SK-N-SH (cell line): Measurements from ENCODE around the gene RAMP3. TPM values are rescaled to one million over a fixed set of nuclear protein-coding genes. Genes with fewer than 3 reads are reported as not detected.

Source experiments
- CTCF ChIA-PET: fragments of 300-600, 350-600 bp; formaldehyde crosslinking; extraction: SDS; loops from one replicate; lab custom pipeline; 2021; lab: Yijun Ruan, JAX
- POLR2A ChIA-PET: fragments of 350-600 bp; sonication (Branson Sonifier 250); formaldehyde crosslinking; extraction: SDS; loops from one replicate; lab custom pipeline; 2020; ENCODE audit warnings: antibody characterized with exemption, inconsistent platforms; lab: Yijun Ruan, JAX
- DNase-seq: peaks from one replicate; pipeline ENCODE4 v3.0.0; 2012
- H2AFZ ChIP-seq: fragments of 200-600 bp; sonication (generic); 2 replicates; pipeline ENCODE4 v1.8.1; 2016; ENCODE audit warnings: antibody characterized with exemption, mild to moderate bottlenecking, low read depth
- H3F3A ChIP-seq: fragments of 200-600 bp; sonication (generic); replicated peaks from 2 replicates; pipeline ENCODE3; 2016; ENCODE audit warnings: antibody characterized with exemption, mild to moderate bottlenecking; ENCODE audit not compliant: insufficient read depth
- H3K27ac ChIP-seq, 2 experiments: fragments of 200-500 bp in 1 of 2; fragments of 200-600 bp in 1 of 2; sonication (Bioruptor generic) in 1 of 2; sonication (generic), shearing (Covaris generic) in 1 of 2; 2 replicates each; pipeline versions ENCODE4 v1.5.1 to v1.6.1; 2014 to 2016; ENCODE audit warnings: low read depth in 2 of 2, inconsistent platforms in 1 of 2, low read length in 1 of 2, mild to moderate bottlenecking in 1 of 2, mixed read lengths in 1 of 2
- H3K27me3 ChIP-seq: fragments of 200-600 bp; sonication (generic), shearing (Covaris generic); 2 replicates; pipeline ENCODE4 v1.6.1; 2016; ENCODE audit warnings: mixed run types; ENCODE audit not compliant: insufficient read depth
- H3K36me3 ChIP-seq, 2 experiments: fragments of 200-500 bp in 1 of 2; fragments of 200-600 bp in 1 of 2; sonication (Bioruptor generic) in 1 of 2; sonication (generic) in 1 of 2; replicated peaks in 1 of 2; 2 replicates each; pipeline versions ENCODE3 to v1.5.1; 2014 to 2016; ENCODE audit warnings: low read length in 1 of 2, mild to moderate bottlenecking in 1 of 2; ENCODE audit not compliant: insufficient read depth in 2 of 2, control insufficient read depth in 1 of 2
- H3K4me1 ChIP-seq, 2 experiments: fragments of 200-500 bp in 1 of 2; fragments of 200-600 bp in 1 of 2; sonication (Bioruptor generic) in 1 of 2; sonication (generic), shearing (Covaris generic) in 1 of 2; 2 replicates each; pipeline versions ENCODE4 v1.5.1 to v1.6.1; 2014 to 2016; ENCODE audit warnings: low read depth in 1 of 2, low read length in 1 of 2, mixed run types in 1 of 2; ENCODE audit not compliant: insufficient read depth in 2 of 2, control insufficient read depth in 1 of 2
- H3K4me2 ChIP-seq: fragments of 200-600 bp; sonication (generic), shearing (Covaris generic); 2 replicates; pipeline ENCODE4 v1.6.1; 2017; ENCODE audit warnings: mixed run types
- H3K4me3 ChIP-seq, 2 experiments: fragments of 200-500 bp in 1 of 2; fragments of 200-600 bp in 1 of 2; sonication (Bioruptor generic) in 1 of 2; sonication (generic), shearing (Covaris generic) in 1 of 2; 2 replicates each; pipeline versions ENCODE4 v1.5.1 to v1.8.1; 2014 to 2016; ENCODE audit warnings: low read depth in 2 of 2, inconsistent platforms in 1 of 2, low read length in 1 of 2, mild to moderate bottlenecking in 1 of 2, mixed read lengths in 1 of 2, moderate library complexity in 1 of 2
- H3K79me2 ChIP-seq: fragments of 200-600 bp; sonication (generic); 2 replicates; pipeline ENCODE4 v1.8.1; 2017; ENCODE audit warnings: mild to moderate bottlenecking; ENCODE audit not compliant: insufficient read depth
- H3K9ac ChIP-seq: fragments of 200-600 bp; sonication (generic); 2 replicates; pipeline ENCODE4 v1.6.1; 2017; ENCODE audit warnings: mixed run types
- H3K9me2 ChIP-seq: fragments of 200-600 bp; sonication (generic); 2 replicates; pipeline ENCODE4 v1.6.1; 2017; ENCODE audit warnings: mixed run types
- H3K9me3 ChIP-seq: fragments of 200-600 bp; sonication (generic); 2 replicates; pipeline ENCODE4 v1.6.1; 2017; ENCODE audit warnings: mixed run types, mild to moderate bottlenecking, moderate library complexity
- H4K20me1 ChIP-seq: fragments of 200-600 bp; sonication (generic); 2 replicates; pipeline ENCODE4 v1.6.1; 2017; ENCODE audit warnings: mild to moderate bottlenecking, mixed run types; ENCODE audit not compliant: insufficient read depth
- ELF1 ChIP-seq: IDR thresholded peaks from 2 replicates; pipeline ENCODE4 v1.4.0; 2012
- EP300 ChIP-seq, 2 experiments: IDR thresholded peaks; 2 replicates each; pipeline versions ENCODE4 v1.4.0 to v1.6.1; 2012; ENCODE audit warnings: borderline replicate concordance in 1 of 2, low read depth in 1 of 2, low read length in 1 of 2
- EZH2phosphoT487 ChIP-seq: fragments of 200-600 bp; sonication (generic); IDR thresholded peaks from 2 replicates; pipeline ENCODE4 v1.6.1; 2017; ENCODE audit warnings: low read depth, mixed run types, mild to moderate bottlenecking, antibody characterized with exemption, moderate library complexity, borderline replicate concordance
- FOSL2 ChIP-seq: IDR thresholded peaks from 2 replicates; pipeline ENCODE4 v1.4.0; 2012; ENCODE audit warnings: low read depth, mild to moderate bottlenecking, moderate library complexity, borderline replicate concordance
- FOXM1 ChIP-seq: IDR thresholded peaks from 2 replicates; pipeline ENCODE4 v1.4.0; 2012; ENCODE audit warnings: low read depth, mild to moderate bottlenecking
- GATA2 ChIP-seq: sonication (generic); formaldehyde crosslinking; IDR thresholded peaks from 2 replicates; pipeline ENCODE4 v1.5.0; 2020; ENCODE audit warnings: mild to moderate bottlenecking, missing genetic modification reagents
- JUND ChIP-seq: IDR thresholded peaks from 2 replicates; pipeline ENCODE4 v1.4.0; 2012
- MEF2A ChIP-seq: IDR thresholded peaks from 2 replicates; pipeline ENCODE4 v1.4.0; 2012; ENCODE audit warnings: low read depth, borderline replicate concordance
- NFIC ChIP-seq: IDR thresholded peaks from 2 replicates; pipeline ENCODE4 v1.4.0; 2012; ENCODE audit warnings: borderline replicate concordance
- POLR2AphosphoS5 ChIP-seq: IDR thresholded peaks from 2 replicates; pipeline ENCODE4 v1.6.1; 2012; ENCODE audit warnings: low read depth, low read length
- RFX5 ChIP-seq: IDR thresholded peaks from 2 replicates; pipeline ENCODE4 v1.6.1; 2012; ENCODE audit warnings: mild to moderate bottlenecking, improper control_type of control experiment, low read length
- RXRA ChIP-seq: IDR thresholded peaks from 2 replicates; pipeline ENCODE4 v1.4.0; 2012; ENCODE audit warnings: low read depth, mild to moderate bottlenecking, borderline replicate concordance
- SIN3A ChIP-seq: IDR thresholded peaks from 2 replicates; pipeline ENCODE4 v1.6.1; 2012; ENCODE audit warnings: low read depth, mild to moderate bottlenecking, low read length, moderate library complexity, borderline replicate concordance
- SMC3 ChIP-seq: IDR thresholded peaks from 2 replicates; pipeline ENCODE4 v1.6.1; 2012; ENCODE audit warnings: low read depth, low read length, improper control_type of control experiment
- YY1 ChIP-seq: IDR thresholded peaks from 2 replicates; pipeline ENCODE4 v1.4.0; 2012; ENCODE audit warnings: low read depth, mild to moderate bottlenecking
- WGBS: methylation state at CpG from one replicate; pipeline ENCODE4 v1.1.6; 2017; ENCODE audit warnings: low lambda C conversion rate; 5-methylcytosine and 5-hydroxymethylcytosine counted together
- polyA plus RNA-seq, 3 experiments: library from polyadenylated mRNA; depleted of rRNA; stranded (reverse); fragments of >200 nt; gene quantifications; 2 replicates each; pipeline ENCODE4 v1.2.3, GENCODE V29; 2012
- TF ChIP-seq, protein P1 (sequence below): fragments of 200-600 bp; sonication (generic); IDR thresholded peaks from 2 replicates; pipeline ENCODE4 v1.6.1; 2017; ENCODE audit warnings: antibody characterized with exemption, mild to moderate bottlenecking, moderate library complexity
- TF ChIP-seq, protein P2 (sequence below): IDR thresholded peaks from 2 replicates; pipeline ENCODE4 v1.4.0; 2012; ENCODE audit warnings: low read depth, borderline replicate concordance
- TF ChIP-seq, protein P3 (sequence below): fragments of 150-350 bp; IDR thresholded peaks from 2 replicates; pipeline ENCODE4 v1.6.1; 2017; ENCODE audit warnings: antibody characterized with exemption, low read length, low read depth, borderline replicate concordance
- TF ChIP-seq, protein P4 (sequence below): IDR thresholded peaks from 2 replicates; pipeline ENCODE4; 2012
- TF ChIP-seq, protein P5 (sequence below): IDR thresholded peaks from 2 replicates; pipeline ENCODE4 v1.6.1; 2012; ENCODE audit warnings: mild to moderate bottlenecking, low read depth, low read length, moderate library complexity

Gene RAMP3
- polyA plus RNA-seq, 1 of the 3 experiments (the other 2 are of a cell fraction) = not detected

DNA sequence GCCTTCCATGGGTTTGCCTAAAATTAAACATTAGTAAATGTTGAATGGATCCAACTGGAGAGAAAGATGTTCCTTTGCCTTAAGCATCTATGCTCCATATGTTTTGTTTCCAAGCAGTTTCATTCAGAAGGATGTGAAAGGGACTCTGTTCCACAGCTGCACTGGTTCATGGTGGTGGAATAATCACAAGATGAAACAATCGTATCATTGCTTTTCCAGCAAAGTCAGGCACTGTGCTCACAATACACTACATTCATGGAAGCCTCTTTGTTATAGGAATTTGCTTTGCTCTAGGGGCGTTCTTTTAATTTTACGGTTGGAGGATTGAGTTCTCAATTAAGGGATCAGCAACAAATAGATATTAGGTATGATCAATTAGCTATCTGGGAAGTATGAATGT is 33.8 kb downstream of the RAMP3 start:
- Histone ChIP-seq H3K9me3 (no peaks in the 10 kb centered on the region), H3K4me1 (no peaks in the 10 kb centered on the region; a peak in 1 of 4 replicates), H3K9ac (no peak overlapping the region), H2AFZ (no peak overlapping the region), H3K9me2 (no peaks in the 10 kb centered on the region), H3F3A (no peaks in the 10 kb centered on the region), H3K27ac (no peak overlapping the region), H3K36me3 (no peaks in the 10 kb centered on the region), H3K4me2 (no peak overlapping the region), H3K27me3 (peaks cover 10% of the 10 kb centered on the region; the same call in 1 of the 2 replicates), H3K79me2 (no peaks in the 10 kb centered on the region), H3K4me3 (no peak overlapping the region), H4K20me1 (no peaks in the 10 kb centered on the region)
- CTCF ChIA-PET = interaction anchor here (0.7 to 1.3 kb wide), 3 partner anchors 14 to 68 kb away, joined by 3 to 4 read pairs (median 3); no protein-coding TSS in a partner anchor
- TF ChIP-seq, protein P1, sequence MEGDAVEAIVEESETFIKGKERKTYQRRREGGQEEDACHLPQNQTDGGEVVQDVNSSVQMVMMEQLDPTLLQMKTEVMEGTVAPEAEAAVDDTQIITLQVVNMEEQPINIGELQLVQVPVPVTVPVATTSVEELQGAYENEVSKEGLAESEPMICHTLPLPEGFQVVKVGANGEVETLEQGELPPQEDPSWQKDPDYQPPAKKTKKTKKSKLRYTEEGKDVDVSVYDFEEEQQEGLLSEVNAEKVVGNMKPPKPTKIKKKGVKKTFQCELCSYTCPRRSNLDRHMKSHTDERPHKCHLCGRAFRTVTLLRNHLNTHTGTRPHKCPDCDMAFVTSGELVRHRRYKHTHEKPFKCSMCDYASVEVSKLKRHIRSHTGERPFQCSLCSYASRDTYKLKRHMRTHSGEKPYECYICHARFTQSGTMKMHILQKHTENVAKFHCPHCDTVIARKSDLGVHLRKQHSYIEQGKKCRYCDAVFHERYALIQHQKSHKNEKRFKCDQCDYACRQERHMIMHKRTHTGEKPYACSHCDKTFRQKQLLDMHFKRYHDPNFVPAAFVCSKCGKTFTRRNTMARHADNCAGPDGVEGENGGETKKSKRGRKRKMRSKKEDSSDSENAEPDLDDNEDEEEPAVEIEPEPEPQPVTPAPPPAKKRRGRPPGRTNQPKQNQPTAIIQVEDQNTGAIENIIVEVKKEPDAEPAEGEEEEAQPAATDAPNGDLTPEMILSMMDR = no peak
- TF ChIP-seq FOSL2 (no peak), EP300 (IDR thresholded peaks at IDR 0.05; ENCODE audit: borderline replicate concordance in 1 of 2, low read depth in 1 of 2, low read length in 1 of 2) (no peak), ELF1 (no peak), YY1 (no peak), JUND (no peak), SMC3 (no peak), MEF2A (no peak), GATA2 (CRISPR knock-in tag) (no peak), SIN3A (no peak), FOXM1 (no peak), POLR2AphosphoS5 (no peak), EZH2phosphoT487 (no peak), RXRA (no peak), NFIC (no peak), RFX5 (no peak)
- TF ChIP-seq, protein P2, sequence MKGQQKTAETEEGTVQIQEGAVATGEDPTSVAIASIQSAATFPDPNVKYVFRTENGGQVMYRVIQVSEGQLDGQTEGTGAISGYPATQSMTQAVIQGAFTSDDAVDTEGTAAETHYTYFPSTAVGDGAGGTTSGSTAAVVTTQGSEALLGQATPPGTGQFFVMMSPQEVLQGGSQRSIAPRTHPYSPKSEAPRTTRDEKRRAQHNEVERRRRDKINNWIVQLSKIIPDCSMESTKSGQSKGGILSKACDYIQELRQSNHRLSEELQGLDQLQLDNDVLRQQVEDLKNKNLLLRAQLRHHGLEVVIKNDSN = no peak
- TF ChIP-seq, protein P3, sequence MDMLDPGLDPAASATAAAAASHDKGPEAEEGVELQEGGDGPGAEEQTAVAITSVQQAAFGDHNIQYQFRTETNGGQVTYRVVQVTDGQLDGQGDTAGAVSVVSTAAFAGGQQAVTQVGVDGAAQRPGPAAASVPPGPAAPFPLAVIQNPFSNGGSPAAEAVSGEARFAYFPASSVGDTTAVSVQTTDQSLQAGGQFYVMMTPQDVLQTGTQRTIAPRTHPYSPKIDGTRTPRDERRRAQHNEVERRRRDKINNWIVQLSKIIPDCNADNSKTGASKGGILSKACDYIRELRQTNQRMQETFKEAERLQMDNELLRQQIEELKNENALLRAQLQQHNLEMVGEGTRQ = no peak
- TF ChIP-seq, protein P4, sequence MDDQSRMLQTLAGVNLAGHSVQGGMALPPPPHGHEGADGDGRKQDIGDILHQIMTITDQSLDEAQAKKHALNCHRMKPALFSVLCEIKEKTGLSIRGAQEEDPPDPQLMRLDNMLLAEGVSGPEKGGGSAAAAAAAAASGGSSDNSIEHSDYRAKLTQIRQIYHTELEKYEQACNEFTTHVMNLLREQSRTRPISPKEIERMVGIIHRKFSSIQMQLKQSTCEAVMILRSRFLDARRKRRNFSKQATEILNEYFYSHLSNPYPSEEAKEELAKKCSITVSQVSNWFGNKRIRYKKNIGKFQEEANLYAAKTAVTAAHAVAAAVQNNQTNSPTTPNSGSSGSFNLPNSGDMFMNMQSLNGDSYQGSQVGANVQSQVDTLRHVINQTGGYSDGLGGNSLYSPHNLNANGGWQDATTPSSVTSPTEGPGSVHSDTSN = no peak
- TF ChIP-seq, protein P5, sequence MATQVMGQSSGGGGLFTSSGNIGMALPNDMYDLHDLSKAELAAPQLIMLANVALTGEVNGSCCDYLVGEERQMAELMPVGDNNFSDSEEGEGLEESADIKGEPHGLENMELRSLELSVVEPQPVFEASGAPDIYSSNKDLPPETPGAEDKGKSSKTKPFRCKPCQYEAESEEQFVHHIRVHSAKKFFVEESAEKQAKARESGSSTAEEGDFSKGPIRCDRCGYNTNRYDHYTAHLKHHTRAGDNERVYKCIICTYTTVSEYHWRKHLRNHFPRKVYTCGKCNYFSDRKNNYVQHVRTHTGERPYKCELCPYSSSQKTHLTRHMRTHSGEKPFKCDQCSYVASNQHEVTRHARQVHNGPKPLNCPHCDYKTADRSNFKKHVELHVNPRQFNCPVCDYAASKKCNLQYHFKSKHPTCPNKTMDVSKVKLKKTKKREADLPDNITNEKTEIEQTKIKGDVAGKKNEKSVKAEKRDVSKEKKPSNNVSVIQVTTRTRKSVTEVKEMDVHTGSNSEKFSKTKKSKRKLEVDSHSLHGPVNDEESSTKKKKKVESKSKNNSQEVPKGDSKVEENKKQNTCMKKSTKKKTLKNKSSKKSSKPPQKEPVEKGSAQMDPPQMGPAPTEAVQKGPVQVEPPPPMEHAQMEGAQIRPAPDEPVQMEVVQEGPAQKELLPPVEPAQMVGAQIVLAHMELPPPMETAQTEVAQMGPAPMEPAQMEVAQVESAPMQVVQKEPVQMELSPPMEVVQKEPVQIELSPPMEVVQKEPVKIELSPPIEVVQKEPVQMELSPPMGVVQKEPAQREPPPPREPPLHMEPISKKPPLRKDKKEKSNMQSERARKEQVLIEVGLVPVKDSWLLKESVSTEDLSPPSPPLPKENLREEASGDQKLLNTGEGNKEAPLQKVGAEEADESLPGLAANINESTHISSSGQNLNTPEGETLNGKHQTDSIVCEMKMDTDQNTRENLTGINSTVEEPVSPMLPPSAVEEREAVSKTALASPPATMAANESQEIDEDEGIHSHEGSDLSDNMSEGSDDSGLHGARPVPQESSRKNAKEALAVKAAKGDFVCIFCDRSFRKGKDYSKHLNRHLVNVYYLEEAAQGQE = no peak
- DNase-seq = no peak
- 50% methylated on average over 3 of the region's 3 CpGs for WGBS
- POLR2A ChIA-PET = no interaction called here
